Measurements from ENCODE around the gene MINDY4B. TPM values are rescaled to one million over a fixed set of nuclear protein-coding genes. Genes with fewer than 3 reads are reported as not detected.

MINDY4B gene
- total and polyA plus RNA-seq, 11 donors = 0.56 TPM; not detected in 10

- no peaks in the 10 kb centered on the region for H3K36me3 ChIP-seq
- H3K9me3 ChIP-seq = no peaks in the 10 kb centered on the region
- peaks cover 0 to 5% (median 0%) of the 10 kb centered on the region in 9 donors for H3K27me3 ChIP-seq
- DNase-seq = no peak
- 72 to 79% (median 77%) methylated on average over 3 of the region's 3 CpGs for WGBS, 4 donors
- no peak for TF ChIP-seq POLR2A (IDR thresholded peaks at IDR 0.05)
- TF ChIP-seq CTCF (IDR thresholded peaks at IDR 0.05) = no peak
- intact Hi-C loops (cut with DNase I) = no loop called here
- ATAC-seq = no peak
- H3K4me3 ChIP-seq = no peak overlapping the region
- peak overlapping the region in 6 of 12 donors; percentile 5 to 71 (median 42) for H3K27ac ChIP-seq
- H3K4me1 ChIP-seq = peaks cover 0 to 9% (median 3%) of the 10 kb centered on the region in 12 donors
Observed at GRCh38 chr3:150912501-150912900, 7.3 kb upstream of the MINDY4B start.

DNA sequence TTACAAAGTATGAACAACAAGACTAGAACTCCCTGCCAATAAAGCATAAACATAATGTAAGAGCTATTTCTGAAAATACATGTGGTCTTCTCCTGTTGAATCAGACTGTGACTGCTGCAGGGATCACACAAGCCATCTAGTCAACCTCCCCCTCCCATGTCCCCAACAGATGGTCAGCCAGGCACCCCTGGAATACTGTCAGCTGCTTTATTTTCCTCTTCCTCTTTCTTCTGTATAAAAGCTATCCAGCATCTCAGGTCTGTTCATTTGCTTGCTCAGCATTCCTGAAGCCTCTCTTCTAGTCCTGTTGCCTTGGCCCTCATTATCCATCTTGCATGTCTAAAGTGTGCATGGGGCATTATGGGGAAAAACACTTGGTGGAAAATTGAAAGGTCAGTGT is 6.5 kb upstream of the MINDY4B start:
- intact Hi-C loops (cut with DNase I) = no loop called here
- Histone ChIP-seq H3K9me3 (no peaks in the 10 kb centered on the region), H3K36me3 (no peaks in the 10 kb centered on the region), H3K4me3 (no peak overlapping the region), H3K4me1 (peaks cover 0 to 9% (median 3%) of the 10 kb centered on the region in 12 donors), H3K27me3 (peaks cover 0 to 5% (median 0%) of the 10 kb centered on the region in 9 donors), H3K27ac (peak overlapping the region in 3 of 12 donors; percentile 9 to 29 (median 22))
- TF ChIP-seq CTCF (IDR thresholded peaks at IDR 0.05) = no peak
- no peak for TF ChIP-seq POLR2A (IDR thresholded peaks at IDR 0.05)
- DNase-seq = no peak
- ATAC-seq = no peak

- no peak for TF ChIP-seq CTCF (IDR thresholded peaks at IDR 0.05)
- no peak for TF ChIP-seq POLR2A (IDR thresholded peaks at IDR 0.05)
- intact Hi-C loops (cut with DNase I) = no loop called here
- Histone ChIP-seq H3K9me3 (no peaks in the 10 kb centered on the region), H3K4me3 (no peak overlapping the region), H3K4me1 (peaks cover 0 to 2% (median 0%) of the 10 kb centered on the region in 12 donors), H3K27me3 (peaks cover 0 to 5% (median 0%) of the 10 kb centered on the region in 9 donors), H3K27ac (no peak overlapping the region), H3K36me3 (no peaks in the 10 kb centered on the region)
- DNase-seq (no peak), ATAC-seq (no peak)
- WGBS, 4 donors = 52 to 68% (median 63%) methylated on average over 1 of the region's 1 CpG
Observed at GRCh38 chr3:150906461-150906860, 1.2 kb upstream of the MINDY4B start.

- H3K36me3 ChIP-seq = no peaks in the 10 kb centered on the region
- no peak for ATAC-seq
- H3K27me3 ChIP-seq = peaks cover 0 to 5% (median 0%) of the 10 kb centered on the region in 9 donors
- 67 to 85% (median 78%) methylated on average over 1 of the region's 1 CpG for WGBS, 4 donors
- H3K4me1 ChIP-seq = no peaks in the 10 kb centered on the region
- no peak overlapping the region for H3K4me3 ChIP-seq
- intact Hi-C loops (cut with DNase I) = no loop called here
- H3K9me3 ChIP-seq = no peaks in the 10 kb centered on the region
- TF ChIP-seq CTCF (IDR thresholded peaks at IDR 0.05) (no peak), POLR2A (IDR thresholded peaks at IDR 0.05) (no peak)
- H3K27ac ChIP-seq = no peak overlapping the region
- no peak for DNase-seq
Observed at GRCh38 chr3:150905746-150906145, 507 bp upstream of the MINDY4B start.
